ENCODE data around the gene KCNIP1.
"Not testable (repeated sequence)": the region's sequence is repeated elsewhere in the genome, so short reads cannot be mapped to it uniquely, and the experiment has no call there.

KCNIP1 gene

GRCh38 chr5:170537451-170538095 lies 33.8 kb downstream of the KCNIP1 start:
- no peak for DNase-seq (ENCODE audit: low read depth in 1 of 2, low spot score in 1 of 2)
- in situ Hi-C loops (cut with HindIII; ENCODE audit: low pct_unique_long_range_greater_than_20kb, low sequenced_read_pairs): no loop called here
- no peak for TF ChIP-seq JUND (IDR thresholded peaks at IDR 0.05; ENCODE audit: low read depth)

DNA sequence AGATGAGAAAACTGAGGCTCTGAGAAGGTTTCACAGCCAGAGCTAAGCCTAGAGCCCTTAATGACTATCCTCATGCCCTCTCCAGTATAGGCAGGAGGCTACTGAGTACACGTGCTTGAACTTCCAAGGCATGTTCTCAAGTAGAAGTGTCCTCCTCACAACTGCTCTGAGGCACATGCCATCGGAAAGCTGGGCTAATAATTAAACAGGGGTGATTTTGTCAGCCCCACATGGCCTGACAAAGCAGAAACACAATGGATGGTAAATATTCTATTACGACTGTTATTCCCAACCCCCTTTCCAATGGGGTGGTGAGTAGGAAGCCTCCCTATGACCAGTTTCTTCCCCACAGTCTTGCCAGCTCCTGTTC lies 34.3 kb downstream of the KCNIP1 start:
- no peak for DNase-seq (ENCODE audit: low read depth in 1 of 2, low spot score in 1 of 2)
- in situ Hi-C loops (cut with HindIII; ENCODE audit: low pct_unique_long_range_greater_than_20kb, low sequenced_read_pairs): no loop called here
- TF ChIP-seq JUND (IDR thresholded peaks at IDR 0.05; ENCODE audit: low read depth): no peak

DNA sequence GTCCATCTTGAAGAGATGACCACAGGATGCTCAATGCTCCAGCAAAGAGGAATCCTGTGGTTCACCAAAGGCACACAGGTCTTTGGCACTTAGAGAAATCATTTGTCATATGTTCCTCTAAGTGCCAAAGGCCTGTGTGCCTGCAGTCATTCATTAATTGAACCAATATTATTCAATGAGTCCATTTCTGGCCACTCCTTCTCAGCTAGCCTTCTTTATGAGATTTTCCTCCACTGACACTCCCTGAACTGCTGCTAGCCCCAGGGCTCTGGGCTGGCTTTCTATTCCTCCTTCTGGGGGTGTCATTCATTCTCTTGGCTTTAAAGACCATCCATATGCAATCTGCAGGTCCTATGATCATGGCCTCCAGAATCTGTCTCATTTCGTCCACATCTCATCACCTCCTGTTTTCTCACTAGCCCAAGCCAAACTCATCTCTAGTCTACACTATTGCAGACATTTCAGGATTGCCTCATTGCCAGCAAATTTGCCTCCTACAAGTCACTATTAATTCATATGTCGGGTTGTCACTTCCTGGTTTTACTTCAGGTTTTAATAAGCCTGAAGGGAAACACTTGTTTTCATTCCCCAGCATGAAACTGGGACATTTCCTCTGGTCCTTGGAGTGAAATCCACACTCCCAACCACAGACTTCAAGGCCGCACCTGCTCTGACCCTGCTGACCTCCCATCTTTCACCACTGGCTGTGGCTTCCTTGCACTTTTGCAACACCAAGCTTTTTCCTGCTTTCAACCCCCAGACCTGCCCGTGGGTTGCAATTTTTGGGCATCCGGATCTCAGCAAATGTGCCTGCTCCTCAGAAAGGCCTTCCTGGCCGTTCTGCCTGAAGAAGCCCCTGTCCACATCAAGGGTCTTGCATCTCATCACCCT lies 35.1 kb downstream of the KCNIP1 start:
- no peak for DNase-seq (ENCODE audit: low read depth in 1 of 2, low spot score in 1 of 2)
- no peak for TF ChIP-seq JUND (IDR thresholded peaks at IDR 0.05; ENCODE audit: low read depth)
- in situ Hi-C loops (cut with HindIII; ENCODE audit: low pct_unique_long_range_greater_than_20kb, low sequenced_read_pairs): no loop called here

GRCh38 chr5:170540271-170540670 lies 36.5 kb downstream of the KCNIP1 start:
- in situ Hi-C loops (cut with HindIII; ENCODE audit: low pct_unique_long_range_greater_than_20kb, low sequenced_read_pairs): no loop called here
- DNase-seq (ENCODE audit: low read depth in 1 of 2, low spot score in 1 of 2): no peak
- no peak for TF ChIP-seq JUND (IDR thresholded peaks at IDR 0.05; ENCODE audit: low read depth)

GRCh38 chr5:170541146-170541769 lies 37.4 kb downstream of the KCNIP1 start:
- no peak for TF ChIP-seq JUND (IDR thresholded peaks at IDR 0.05; ENCODE audit: low read depth)
- in situ Hi-C loops (cut with HindIII; ENCODE audit: low pct_unique_long_range_greater_than_20kb, low sequenced_read_pairs): no loop called here
- DNase-seq (ENCODE audit: low read depth in 1 of 2, low spot score in 1 of 2): no peak

DNA sequence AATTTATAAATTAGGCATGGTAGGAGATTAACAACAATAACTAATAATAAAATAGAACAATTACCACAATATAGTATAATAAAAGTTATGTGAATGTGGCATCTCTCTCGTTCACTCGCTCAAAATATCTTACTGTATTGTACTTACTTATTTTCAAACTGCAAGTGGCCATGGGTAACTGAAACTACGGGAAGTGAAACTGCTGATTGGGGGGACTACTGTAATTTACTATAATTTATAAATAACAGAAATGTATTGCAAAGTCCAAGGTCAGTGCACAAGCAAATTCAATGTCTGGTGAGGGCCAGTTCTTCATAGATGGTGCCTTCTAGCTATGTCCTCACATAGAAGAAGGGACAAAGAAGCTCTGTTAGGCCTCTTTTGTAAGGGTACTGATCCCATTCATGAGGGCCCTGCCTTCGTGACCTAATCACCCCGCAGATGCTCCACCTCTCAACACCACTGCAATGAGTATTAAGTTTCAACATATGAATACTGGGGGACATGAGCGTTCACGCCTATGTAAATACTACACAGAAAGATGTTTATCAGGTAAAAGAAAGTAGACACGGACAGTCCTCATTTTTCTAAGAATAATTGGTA lies 39.0 kb downstream of the KCNIP1 start:
- in situ Hi-C loops (cut with HindIII; ENCODE audit: low pct_unique_long_range_greater_than_20kb, low sequenced_read_pairs): no loop called here
- DNase-seq (ENCODE audit: low read depth in 1 of 2, low spot score in 1 of 2): no peak

GRCh38 chr5:170545313-170545712 lies 41.5 kb downstream of the KCNIP1 start:
- TF ChIP-seq JUND (IDR thresholded peaks at IDR 0.05; ENCODE audit: low read depth): no peak
- in situ Hi-C loops (cut with HindIII; ENCODE audit: low pct_unique_long_range_greater_than_20kb, low sequenced_read_pairs): no loop called here
- DNase-seq (ENCODE audit: low read depth in 1 of 2, low spot score in 1 of 2): no peak

More for the DNA sequence above, 39.0 kb downstream of the KCNIP1 start:
- TF ChIP-seq JUND (IDR thresholded peaks at IDR 0.05; ENCODE audit: low read depth): no peak

DNA sequence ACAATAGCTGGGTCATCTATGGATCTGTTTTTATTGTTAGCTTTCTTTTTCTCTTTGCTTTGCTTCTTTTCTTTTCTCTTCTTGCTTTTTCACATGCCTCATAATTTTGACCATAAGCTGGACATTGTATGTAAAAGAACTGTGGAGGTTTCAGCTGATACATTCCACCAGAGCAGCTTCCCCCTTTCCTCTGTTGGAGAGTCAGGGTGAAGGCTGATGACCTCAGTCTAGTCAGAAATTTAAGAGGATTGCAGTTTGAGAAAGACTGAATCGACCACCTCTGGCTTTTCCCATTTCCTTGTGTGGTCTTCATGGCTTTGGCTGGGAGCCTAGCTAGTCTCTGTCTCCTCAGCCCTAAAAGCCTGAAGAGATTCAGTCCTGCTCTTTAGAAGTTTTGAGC lies 42.0 kb downstream of the KCNIP1 start:
- in situ Hi-C loops (cut with HindIII; ENCODE audit: low pct_unique_long_range_greater_than_20kb, low sequenced_read_pairs): no loop called here
- no peak for DNase-seq (ENCODE audit: low read depth in 1 of 2, low spot score in 1 of 2)

DNA sequence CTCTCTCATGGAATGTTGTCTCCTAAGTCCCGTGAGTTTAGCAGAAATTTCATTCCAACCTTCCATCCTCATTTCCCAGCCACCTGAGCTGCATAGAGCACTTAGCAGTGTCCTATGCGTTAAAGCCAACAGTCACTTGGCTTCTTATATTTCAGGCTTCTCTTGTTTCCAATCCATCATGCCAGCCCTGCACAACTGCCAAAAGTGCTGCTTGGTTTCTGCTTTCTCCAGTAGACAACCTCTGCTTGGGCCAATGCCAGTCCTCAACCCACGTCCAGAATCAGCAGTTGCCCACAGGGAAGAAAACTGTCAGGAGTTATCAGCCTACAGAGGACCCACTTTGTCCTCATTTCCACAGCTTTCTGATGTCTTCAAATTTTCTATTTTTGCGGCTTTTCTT lies 42.5 kb downstream of the KCNIP1 start:
- in situ Hi-C loops (cut with HindIII; ENCODE audit: low pct_unique_long_range_greater_than_20kb, low sequenced_read_pairs): no loop called here
- no peak for DNase-seq (ENCODE audit: low read depth in 1 of 2, low spot score in 1 of 2)
- no peak for TF ChIP-seq JUND (IDR thresholded peaks at IDR 0.05; ENCODE audit: low read depth)

More for the DNA sequence above, 42.0 kb downstream of the KCNIP1 start:
- no peak for TF ChIP-seq JUND (IDR thresholded peaks at IDR 0.05; ENCODE audit: low read depth)

DNA sequence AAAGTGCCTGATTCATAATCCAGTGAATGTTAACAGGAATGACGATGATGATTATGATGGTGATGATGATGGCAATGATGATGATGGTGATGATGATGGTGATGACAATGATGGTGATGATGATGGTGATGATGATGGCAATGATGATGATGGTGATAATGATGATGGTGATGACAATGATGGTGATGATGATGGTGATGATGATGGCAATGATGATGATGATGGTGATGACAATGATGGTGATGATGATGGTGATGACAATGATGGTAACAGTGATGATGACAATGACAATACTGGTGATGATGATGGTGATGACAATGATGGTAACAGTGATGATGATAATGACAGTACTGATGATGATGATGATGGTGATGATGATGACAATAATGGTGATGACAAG lies 46.6 kb downstream of the KCNIP1 start:
- DNase-seq (ENCODE audit: low read depth in 1 of 2, low spot score in 1 of 2); in situ Hi-C loops (cut with HindIII; ENCODE audit: low pct_unique_long_range_greater_than_20kb, low sequenced_read_pairs): not testable (repeated sequence)

DNA sequence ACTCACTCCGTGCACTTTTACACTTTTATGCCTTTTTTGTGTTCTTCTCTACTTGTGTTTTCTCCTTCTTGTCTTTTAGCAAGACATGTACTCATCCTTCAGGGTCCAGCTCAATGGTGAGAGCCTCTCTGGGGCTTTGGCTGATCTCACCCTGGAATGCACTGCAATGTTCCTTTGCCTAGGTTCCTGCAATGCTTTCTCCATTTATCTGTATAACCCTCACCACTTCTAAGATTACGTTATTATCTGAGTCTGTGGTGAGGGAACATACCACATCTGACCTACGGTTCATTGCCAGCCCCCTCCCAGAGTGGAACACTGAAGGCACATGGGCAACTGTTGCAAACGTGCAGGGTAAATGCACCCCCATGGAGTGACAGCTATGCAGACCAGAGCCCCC lies 47.3 kb downstream of the KCNIP1 start:
- in situ Hi-C loops (cut with HindIII; ENCODE audit: low pct_unique_long_range_greater_than_20kb, low sequenced_read_pairs): no loop called here
- DNase-seq (ENCODE audit: low read depth in 1 of 2, low spot score in 1 of 2): no peak
- no peak for TF ChIP-seq JUND (IDR thresholded peaks at IDR 0.05; ENCODE audit: low read depth)

DNA sequence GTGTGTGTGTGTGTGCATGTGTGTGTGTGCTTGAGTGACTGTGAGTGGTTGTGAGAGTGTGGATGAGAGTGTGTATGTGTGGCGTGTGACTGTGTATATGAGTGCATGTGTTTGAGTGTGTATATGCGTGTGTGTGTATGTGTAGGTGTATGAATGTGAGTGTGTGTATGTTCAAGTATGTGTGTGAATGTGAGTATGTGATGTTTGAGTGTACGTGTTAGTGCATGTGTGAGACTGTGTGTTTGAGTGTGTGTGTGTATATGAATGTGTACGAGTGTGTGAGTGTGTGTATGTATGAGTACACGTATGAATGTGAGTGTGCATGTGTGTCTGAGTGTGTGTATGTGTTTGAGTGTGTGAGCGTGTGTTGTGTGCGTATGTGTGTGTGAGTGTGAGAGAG lies 47.8 kb downstream of the KCNIP1 start:
- in situ Hi-C loops (cut with HindIII; ENCODE audit: low pct_unique_long_range_greater_than_20kb, low sequenced_read_pairs): no loop called here
- DNase-seq (ENCODE audit: low read depth in 1 of 2, low spot score in 1 of 2): no peak
- TF ChIP-seq JUND (IDR thresholded peaks at IDR 0.05; ENCODE audit: low read depth): no peak

Data from T47D (cell line).